Activated CD8-positive, alpha-beta T cell treated with anti-CD3 and anti-CD28 coated beads for 36 hours (primary cell): ENCODE results near the gene HADHA. TPM values are rescaled to one million over a fixed set of nuclear protein-coding genes. Genes with fewer than 3 reads are reported as not detected.
"Not testable (repeated sequence)": the region's sequence is repeated elsewhere in the genome, so short reads cannot be mapped to it uniquely, and the experiment has no call there.

Experiments used
- ATAC-seq: fragments of 200-7000 bp; cut with Tn5 transposase; one replicate; pipeline ENCODE4 v1.10.0; 2021; ENCODE audit warnings: mild to moderate bottlenecking, moderate library complexity
- CTCF ChIA-PET: fragments of 350-600 bp; sonication (Branson Sonifier 250); formaldehyde crosslinking; loops from one replicate; lab custom pipeline; 2021; ENCODE audit warnings: antibody characterized with exemption; lab: Charles Lee
- POLR2A ChIA-PET: fragments of 350-600 bp; sonication (Branson Sonifier 250); formaldehyde crosslinking; loops from one replicate; lab custom pipeline; 2021; ENCODE audit warnings: antibody characterized with exemption; lab: Charles Lee
- DNase-seq: peaks from one replicate; pipeline ENCODE4 v3.0.0-alpha.2; 2020
- H3K27ac Mint-ChIP-seq: one replicate; pipeline ENCODE4 v1.8.0; 2021; ENCODE audit warnings: mild to moderate bottlenecking, mixed read lengths
- H3K27me3 Mint-ChIP-seq: one replicate; pipeline ENCODE4 v1.8.0; 2021; ENCODE audit warnings: mixed read lengths
- H3K36me3 Mint-ChIP-seq: one replicate; pipeline ENCODE4 v1.8.0; 2021; ENCODE audit warnings: low read depth, mixed read lengths
- H3K4me1 Mint-ChIP-seq: one replicate; pipeline ENCODE4 v1.8.0; 2021; ENCODE audit warnings: low read depth, mixed read lengths
- H3K4me3 Mint-ChIP-seq: one replicate; pipeline ENCODE4 v1.8.0; 2021; ENCODE audit warnings: mild to moderate bottlenecking, moderate library complexity, mixed read lengths
- H3K9me3 Mint-ChIP-seq: one replicate; pipeline ENCODE4 v1.8.0; 2021; ENCODE audit warnings: mixed read lengths
- intact Hi-C: fragments of 100-400 bp; cut with micrococcal nuclease; formaldehyde crosslinking; loops from one replicate; pipeline ENCODE4 v1.10.0; 2022
- total RNA-seq, 2 experiments: library from RNA; stranded (reverse); gene quantifications; one replicate each; pipeline ENCODE4 v1.2.3, GENCODE V29; 2021
- TF ChIP-seq, protein P1 (sequence below): fragments of 200-600 bp; IDR thresholded peaks from one replicate; pipeline ENCODE4 v1.8.0; 2022; ENCODE audit warnings: antibody characterized with exemption, mild to moderate bottlenecking

Gene HADHA
- total RNA-seq, 2 experiments from 2014 or later, result 118 to 120 TPM

- no peak for ATAC-seq
Measured at GRCh38 chr2:26268213-26268612, 23.8 kb upstream of the HADHA start.

DNA sequence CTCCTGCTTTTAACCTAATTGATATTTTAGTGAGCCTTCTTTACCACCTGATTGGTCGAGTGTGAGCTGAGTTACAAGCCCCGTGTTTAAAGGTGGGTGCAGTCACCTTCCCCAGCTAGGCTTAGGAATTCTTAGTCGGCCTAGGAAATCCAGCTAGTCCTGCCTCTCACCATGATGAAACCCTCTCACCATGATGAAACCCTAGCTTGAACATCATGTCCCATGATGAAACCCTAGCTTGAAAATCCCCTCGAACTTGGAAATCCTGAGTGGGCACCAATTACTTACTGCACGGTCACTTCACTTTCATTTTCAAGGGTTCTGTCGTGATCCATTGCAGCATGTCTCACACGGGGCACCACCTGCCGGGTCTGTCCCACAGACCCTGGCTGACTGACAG lies 14.4 kb upstream of the HADHA start:
- H3K4me1 Mint-ChIP-seq, H3K9me3 Mint-ChIP-seq, DNase-seq, H3K4me3 Mint-ChIP-seq, H3K27me3 Mint-ChIP-seq, H3K27ac Mint-ChIP-seq, intact Hi-C loops, ATAC-seq: not testable (repeated sequence)
- peaks cover 14% of the 10 kb centered on the region for H3K36me3 Mint-ChIP-seq
- POLR2A ChIA-PET, result interaction anchor here (0.6 to 1.5 kb wide), 2 partner anchors 14 to 533 kb away, joined by 3 to 4 read pairs; partner anchors contain the start of genes HADHA and HADHB
- CTCF ChIA-PET, result interaction anchor here (1.4 kb wide), 2 partner anchors 12 to 15 kb away, joined by 3 to 4 read pairs; partner anchors contain the start of genes HADHA and HADHB

More at GRCh38 chr2:26268213-26268612, 23.8 kb upstream of the HADHA start:
- DNase-seq, result no peak
- ChIA-PET CTCF (interaction anchor here (2.0 kb wide), 1 partner anchor 40 kb away, joined by 4 read pairs; no protein-coding TSS in a partner anchor), POLR2A (interaction anchor here (2.7 kb wide), 1 partner anchor 24 kb away, joined by 7 read pairs; the partner anchor contains the start of genes HADHA and HADHB)
- Mint-ChIP-seq H3K36me3 (peaks cover 9% of the 10 kb centered on the region), H3K4me1 (peaks cover 16% of the 10 kb centered on the region), H3K27me3 (no peaks in the 10 kb centered on the region), H3K9me3 (no peaks in the 10 kb centered on the region), H3K4me3 (no peak overlapping the region), H3K27ac (no peak overlapping the region)
- TF ChIP-seq, protein P1, sequence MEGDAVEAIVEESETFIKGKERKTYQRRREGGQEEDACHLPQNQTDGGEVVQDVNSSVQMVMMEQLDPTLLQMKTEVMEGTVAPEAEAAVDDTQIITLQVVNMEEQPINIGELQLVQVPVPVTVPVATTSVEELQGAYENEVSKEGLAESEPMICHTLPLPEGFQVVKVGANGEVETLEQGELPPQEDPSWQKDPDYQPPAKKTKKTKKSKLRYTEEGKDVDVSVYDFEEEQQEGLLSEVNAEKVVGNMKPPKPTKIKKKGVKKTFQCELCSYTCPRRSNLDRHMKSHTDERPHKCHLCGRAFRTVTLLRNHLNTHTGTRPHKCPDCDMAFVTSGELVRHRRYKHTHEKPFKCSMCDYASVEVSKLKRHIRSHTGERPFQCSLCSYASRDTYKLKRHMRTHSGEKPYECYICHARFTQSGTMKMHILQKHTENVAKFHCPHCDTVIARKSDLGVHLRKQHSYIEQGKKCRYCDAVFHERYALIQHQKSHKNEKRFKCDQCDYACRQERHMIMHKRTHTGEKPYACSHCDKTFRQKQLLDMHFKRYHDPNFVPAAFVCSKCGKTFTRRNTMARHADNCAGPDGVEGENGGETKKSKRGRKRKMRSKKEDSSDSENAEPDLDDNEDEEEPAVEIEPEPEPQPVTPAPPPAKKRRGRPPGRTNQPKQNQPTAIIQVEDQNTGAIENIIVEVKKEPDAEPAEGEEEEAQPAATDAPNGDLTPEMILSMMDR, result no peak
- intact Hi-C loops, result no loop called here

DNA sequence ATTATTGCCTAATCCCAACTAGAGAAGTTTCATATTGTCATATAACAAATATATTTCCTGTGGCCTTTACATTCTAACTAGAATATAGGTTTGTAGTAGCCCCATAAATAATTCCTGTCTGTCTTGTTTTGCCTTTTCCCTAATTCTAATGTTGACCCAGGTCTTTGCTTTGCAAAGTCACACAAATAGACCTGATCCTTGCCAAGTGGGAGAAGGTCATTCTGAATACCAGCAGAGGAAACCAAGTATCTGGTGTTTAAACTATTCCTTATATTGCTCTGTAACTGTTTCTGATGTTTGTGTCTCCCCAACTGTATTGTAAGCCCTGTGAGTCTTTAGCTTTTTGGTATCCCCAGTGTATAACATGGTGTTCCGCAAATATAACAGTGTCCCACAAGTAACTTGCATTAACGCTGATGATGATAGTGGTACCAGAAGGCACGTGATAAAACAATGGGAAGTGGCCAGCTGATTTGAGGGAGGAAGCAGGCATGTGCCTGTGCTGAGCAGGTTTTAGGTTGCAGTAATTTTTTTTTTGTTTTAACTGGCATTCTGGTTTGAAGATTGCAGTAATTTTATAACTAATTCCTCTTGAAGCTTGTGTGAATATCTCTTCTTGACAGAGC lies 11.4 kb upstream of the HADHA start:
- ChIA-PET POLR2A (interaction anchor here (1.3 kb wide), 1 partner anchor 19 kb away, joined by 4 read pairs; no protein-coding TSS in a partner anchor), CTCF (interaction anchor here (0.6 kb wide), 1 partner anchor 10 kb away, joined by 3 read pairs; no protein-coding TSS in a partner anchor)
- no peaks in the 10 kb centered on the region for H3K9me3 Mint-ChIP-seq
- H3K27me3 Mint-ChIP-seq, result no peaks in the 10 kb centered on the region
- intact Hi-C loops, result no loop called here
- DNase-seq (no peak), ATAC-seq (no peak)
- TF ChIP-seq, protein P1, result no peak
- peaks cover 15% of the 10 kb centered on the region for H3K36me3 Mint-ChIP-seq
- no peak overlapping the region for H3K4me3 Mint-ChIP-seq
- H3K4me1 Mint-ChIP-seq, result peaks cover 20% of the 10 kb centered on the region
- H3K27ac Mint-ChIP-seq, result no peak overlapping the region

- intact Hi-C loops, result no loop called here
- CTCF ChIA-PET, result interaction anchor here (0.8 to 1.1 kb wide), 5 partner anchors 13 to 197 kb away, joined by 3 to 4 read pairs (median 3); no protein-coding TSS in a partner anchor
Measured at GRCh38 chr2:26251893-26252292, 7.5 kb upstream of the HADHA start.

GRCh38 chr2:26249625-26250024 lies 5.2 kb upstream of the HADHA start:
- ATAC-seq (no peak), DNase-seq (no peak)
- TF ChIP-seq, protein P1, result no peak
- Mint-ChIP-seq H3K27ac (no peak overlapping the region), H3K9me3 (no peaks in the 10 kb centered on the region), H3K36me3 (peaks cover 11% of the 10 kb centered on the region), H3K4me3 (no peak overlapping the region), H3K4me1 (peaks cover 40% of the 10 kb centered on the region), H3K27me3 (no peaks in the 10 kb centered on the region)
- CTCF ChIA-PET, result no interaction called here
- POLR2A ChIA-PET, result no interaction called here
- intact Hi-C loops, result loop anchor here (10.0 kb wide), 1 partner anchor 85 kb away; no protein-coding TSS in a partner anchor

More at GRCh38 chr2:26251893-26252292, 7.5 kb upstream of the HADHA start:
- DNase-seq (no peak), ATAC-seq (no peak)
- POLR2A ChIA-PET, result interaction anchor here (0.6 to 1.0 kb wide), 2 partner anchors 10 to 64 kb away, joined by 3 read pairs; no protein-coding TSS in a partner anchor
- Mint-ChIP-seq H3K4me3 (no peak overlapping the region), H3K9me3 (no peaks in the 10 kb centered on the region), H3K27ac (no peak overlapping the region), H3K36me3 (peaks cover 2% of the 10 kb centered on the region), H3K27me3 (no peaks in the 10 kb centered on the region), H3K4me1 (peaks cover 29% of the 10 kb centered on the region)
- TF ChIP-seq, protein P1, result no peak
